Measurements from ENCODE around the gene SAT2. TPM values are rescaled to one million over a fixed set of nuclear protein-coding genes. Genes with fewer than 3 reads are reported as not detected.
A peak's percentile ranks its signal among the peaks of the same experiment; 100 is the strongest.

Gene SAT2
- total and polyA plus RNA-seq, 9 donors, result 89.5 to 235 (median 145) TPM

GRCh38 chr17:7640783-7641182, 13.2 kb upstream of the SAT2 start:
- no peak for DNase-seq
- no peak for TF ChIP-seq CTCF (IDR thresholded peaks at IDR 0.05)
- TF ChIP-seq POLR2A (IDR thresholded peaks at IDR 0.05), result no peak
- TF ChIP-seq EP300 (IDR thresholded peaks at IDR 0.05), result no peak
- Histone ChIP-seq H3K9me3 (no peaks in the 10 kb centered on the region), H3K27ac (no peak overlapping the region), H3K4me1 (ENCODE audit: insufficient read depth) (no peaks in the 10 kb centered on the region), H3K36me3 (no peaks in the 10 kb centered on the region), H3K4me3 (no peak overlapping the region), H3K27me3 (no peaks in the 10 kb centered on the region)
- intact Hi-C loops (cut with DNase I), result no loop called here
- WGBS, 3 donors, result 92 to 94% (median 92%) methylated on average over 22 to 26 of the region's 26 CpGs

GRCh38 chr17:7636163-7636562, 8.5 kb upstream of the SAT2 start:
- intact Hi-C loops (cut with DNase I), result no loop called here
- 64 to 66% (median 64%) methylated on average over 5 of the region's 5 CpGs for WGBS, 3 donors
- Histone ChIP-seq H3K36me3 (no peaks in the 10 kb centered on the region), H3K4me3 (no peak overlapping the region), H3K4me1 (ENCODE audit: insufficient read depth) (peaks cover 2% of the 10 kb centered on the region), H3K27me3 (no peaks in the 10 kb centered on the region), H3K9me3 (no peaks in the 10 kb centered on the region), H3K27ac (no peak overlapping the region)
- no peak for TF ChIP-seq CTCF (IDR thresholded peaks at IDR 0.05)
- no peak for TF ChIP-seq POLR2A (IDR thresholded peaks at IDR 0.05)
- TF ChIP-seq EP300 (IDR thresholded peaks at IDR 0.05), result no peak
- no peak for DNase-seq

- peak; percentile 65 to 82 (median 77) for DNase-seq
- TF ChIP-seq CTCF (IDR thresholded peaks at IDR 0.05), result peak in 1 of 3 donors; percentile 51
- TF ChIP-seq POLR2A (IDR thresholded peaks at IDR 0.05), result peak; percentile 6
- no peak for TF ChIP-seq EP300 (IDR thresholded peaks at IDR 0.05)
- Histone ChIP-seq H3K27ac (no peak overlapping the region), H3K9me3 (no peaks in the 10 kb centered on the region), H3K4me1 (ENCODE audit: insufficient read depth) (peaks cover 4% of the 10 kb centered on the region), H3K4me3 (no peak overlapping the region), H3K27me3 (no peaks in the 10 kb centered on the region), H3K36me3 (no peaks in the 10 kb centered on the region)
- intact Hi-C loops (cut with DNase I), result loop anchor here in 3 of 4 donors (5.0 kb wide), 1 partner anchor 53 kb away; the partner anchor contains the start of genes TP53 (in 3 of the 3) and WRAP53 (in 3 of the 3)
- 9 to 12% (median 10%) methylated on average over 5 of the region's 5 CpGs for WGBS, 3 donors
These were observed 6.8 kb upstream of the SAT2 start for GRCh38 chr17:7634384-7634783.

- no peaks in the 10 kb centered on the region for H3K36me3 ChIP-seq
- TF ChIP-seq CTCF (IDR thresholded peaks at IDR 0.05) (no peak), EP300 (IDR thresholded peaks at IDR 0.05) (no peak), POLR2A (IDR thresholded peaks at IDR 0.05) (no peak)
- no peak for DNase-seq
- WGBS, 3 donors, result 84 to 86% (median 84%) methylated on average over 2 of the region's 2 CpGs
- H3K4me3 ChIP-seq, result no peak overlapping the region
- H3K9me3 ChIP-seq, result no peaks in the 10 kb centered on the region
- intact Hi-C loops (cut with DNase I), result loop anchor here in 3 of 4 donors (5.0 kb wide), 1 partner anchor 54 kb away; the partner anchor contains the start of genes TP53 (in 3 of the 3) and WRAP53 (in 3 of the 3)
- no peak overlapping the region for H3K27ac ChIP-seq
- peaks cover 4% of the 10 kb centered on the region for H3K4me1 ChIP-seq (ENCODE audit: insufficient read depth)
- H3K27me3 ChIP-seq, result no peaks in the 10 kb centered on the region
These were observed 5.5 kb upstream of the SAT2 start for GRCh38 chr17:7633093-7633492.
